Right ventricle myocardium inferior (tissue), 1 donor: ENCODE data around the gene PNPLA8. TPM values are rescaled to one million over a fixed set of nuclear protein-coding genes. Genes with fewer than 3 reads are reported as not detected.

Experiments
- ATAC-seq: fragments of 200-7000 bp; cut with Tn5 transposase; one replicate; pipeline ENCODE4 v1.9.1; 2020; ENCODE audit warnings: mild to moderate bottlenecking, moderate library complexity
- DNase-seq: peaks from one replicate; pipeline ENCODE4 v3.0.0; 2021; ENCODE audit errors: missing footprints
- intact Hi-C: fragments of 100-400 bp; cut with DNase I; formaldehyde crosslinking; loops from one replicate; pipeline ENCODE4 v1.11.0; 2022
- total RNA-seq: library from RNA; stranded (reverse); fragmentation: NEBNext Ultra II Directional; extraction: Animal tissue kit (Norgen Biotek cat#: 25700); gene quantifications from one replicate; pipeline ENCODE4 v1.2.1, GENCODE V29; 2021
- donor health status: DM: no; HTN: yes; CAD: no; lungs with severe emphysema.

The PNPLA8 gene
- total RNA-seq, 1 donor from 2014 or later: 31.1 TPM

DNA sequence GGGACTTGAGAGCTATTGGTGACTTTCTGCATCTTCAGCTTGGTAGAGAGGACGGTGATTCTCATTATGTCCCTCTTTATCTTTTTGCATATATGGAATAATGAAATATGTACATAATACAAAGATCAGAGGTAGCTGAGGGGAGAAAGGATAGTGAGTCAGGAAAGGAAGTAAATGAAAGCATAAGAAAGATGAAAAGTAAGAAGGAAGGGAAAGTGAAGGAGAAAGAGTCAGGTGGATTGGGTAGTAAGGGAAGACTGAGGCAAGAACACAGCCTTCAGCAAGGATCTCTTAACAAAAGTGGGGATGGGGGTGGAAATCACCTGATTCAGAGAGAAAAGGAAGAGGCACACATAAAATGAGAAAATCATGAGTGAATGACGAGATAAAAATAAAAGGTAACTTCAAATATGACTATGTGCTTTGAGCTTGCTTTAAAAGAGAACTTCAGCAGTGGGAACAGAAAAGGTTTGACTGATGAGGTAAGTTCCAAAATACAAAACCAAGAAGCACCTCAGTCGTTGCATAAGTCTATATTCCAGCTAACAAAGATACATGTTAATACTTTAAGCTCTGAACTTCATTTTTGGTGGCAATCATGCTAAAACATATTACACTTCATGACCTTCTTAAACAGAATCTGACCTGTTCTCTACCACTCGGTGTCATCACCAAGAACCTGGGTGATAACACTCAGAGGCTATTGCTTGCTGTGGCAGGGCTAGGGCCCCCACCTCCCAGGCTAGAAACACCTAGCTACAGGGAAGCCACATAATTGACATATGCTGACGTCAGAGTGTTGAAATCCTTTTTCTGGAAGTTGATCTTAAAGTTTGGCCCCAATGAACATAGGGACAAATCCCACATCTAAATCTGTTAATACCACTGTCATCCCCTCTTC lies 102.6 kb downstream of the PNPLA8 start:
- no peak for ATAC-seq

DNA sequence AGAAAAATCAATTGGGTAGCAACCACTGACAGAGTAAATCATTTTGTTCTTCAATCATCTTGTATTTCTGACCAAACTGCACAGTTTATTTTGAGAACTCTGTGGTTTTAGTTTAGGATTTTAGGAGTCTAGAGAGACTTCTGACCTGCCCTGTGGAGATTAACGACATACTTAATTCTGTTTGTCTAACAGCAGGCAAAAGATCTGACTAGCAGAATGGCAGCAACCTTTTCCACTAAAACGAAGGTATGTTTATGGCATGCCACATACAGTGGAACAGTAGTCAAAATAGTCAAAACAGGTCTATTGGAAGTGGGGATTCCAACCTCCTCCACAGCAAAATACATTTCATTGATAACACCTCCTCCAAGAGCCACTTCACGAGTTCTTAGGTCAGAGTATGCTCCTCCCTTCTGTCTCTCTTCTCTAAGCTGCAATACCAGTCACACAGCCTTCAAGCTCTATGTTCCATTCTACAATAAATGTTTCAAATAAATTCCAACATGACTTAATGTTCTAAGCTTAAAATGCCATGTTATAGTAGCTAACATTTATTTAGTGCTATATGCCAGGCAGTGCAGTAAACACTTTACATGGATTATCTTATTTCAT lies 104.1 kb downstream of the PNPLA8 start:
- intact Hi-C loops: no loop called here
- DNase-seq (no peak), ATAC-seq (no peak)

More for the DNA sequence above, 102.6 kb downstream of the PNPLA8 start:
- no peak for DNase-seq
- intact Hi-C loops: no loop called here

Other genes with a start within 250 kb of the PNPLA8 start
- 0.30 TPM for gene NRCAM, start 69.7 kb downstream of the PNPLA8 start, total RNA-seq
- gene THAP5, start 43.6 kb upstream of the PNPLA8 start, total RNA-seq: 20.3 TPM
- gene DNAJB9, start 43.7 kb upstream of the PNPLA8 start, total RNA-seq: 34.4 TPM